IMR-90 (cell line): Measurements from ENCODE around the gene SULT1C4. TPM values are rescaled to one million over a fixed set of nuclear protein-coding genes. Genes with fewer than 3 reads are reported as not detected.

ENCODE experiments used
- ATAC-seq: fragments of 200-7000 bp; cut with Tn5 transposase; 2 replicates; pipeline ENCODE4 v1.9.1; 2020; ENCODE audit warnings: low read depth, mild to moderate bottlenecking, moderate library complexity
- BruUV-seq: library from RNA; stranded (reverse); fragments of 400-500 nt; replicated peaks from 2 replicates; lab custom pipeline; 2021; lab: Mats Ljungman, UMichigan
- CTCF ChIA-PET: fragments of 300-600 bp; formaldehyde crosslinking; extraction: SDS; loops from one replicate; lab custom pipeline; 2021; ENCODE audit warnings: antibody characterized with exemption; lab: Yijun Ruan, JAX
- POLR2A ChIA-PET: fragments of 300-600 bp; sonication (Branson Sonifier 250); formaldehyde crosslinking; loops from one replicate; lab custom pipeline; 2022; ENCODE audit warnings: antibody characterized with exemption; ENCODE audit not compliant: unreplicated experiment; lab: Charles Lee
- DNase-seq: peaks from one replicate; pipeline ENCODE4 v3.0.0; 2013
- H2AFZ ChIP-seq: replicated peaks from 2 replicates; pipeline ENCODE3; 2013; ENCODE audit warnings: low read length, mild to moderate bottlenecking; ENCODE audit not compliant: poor library complexity
- H2AK5ac ChIP-seq: 2 replicates; pipeline ENCODE4 v1.6.1; 2013; ENCODE audit warnings: low read depth, low read length, inconsistent platforms
- H2AK9ac ChIP-seq: replicated peaks from 2 replicates; pipeline ENCODE3; 2013; ENCODE audit warnings: mild to moderate bottlenecking, low read depth, low read length, moderate library complexity; ENCODE audit not compliant: poor library complexity
- H2BK120ac ChIP-seq: 2 replicates; pipeline ENCODE4 v1.6.1; 2013; ENCODE audit warnings: low read depth, low read length, inconsistent platforms
- H2BK15ac ChIP-seq: 3 replicates; pipeline ENCODE4 v1.6.1; 2013; ENCODE audit warnings: low read depth, low read length, inconsistent platforms
- H2BK20ac ChIP-seq: 2 replicates; pipeline ENCODE4 v1.6.1; 2013; ENCODE audit warnings: low read depth, mild to moderate bottlenecking, inconsistent platforms, low read length, moderate library complexity
- H2BK5ac ChIP-seq: 2 replicates; pipeline ENCODE4 v1.6.1; 2013; ENCODE audit warnings: mild to moderate bottlenecking, low read depth, low read length, inconsistent platforms; ENCODE audit not compliant: poor library complexity, severe bottlenecking
- H3K14ac ChIP-seq: replicated peaks from 2 replicates; pipeline ENCODE4 v1.6.1; 2013; ENCODE audit warnings: low read depth, low read length, inconsistent platforms
- H3K18ac ChIP-seq: 2 replicates; pipeline ENCODE4 v1.6.1; 2013; ENCODE audit warnings: low read depth, low read length, control low read depth
- H3K23ac ChIP-seq: 2 replicates; pipeline ENCODE4 v1.6.1; 2013; ENCODE audit warnings: low read depth, low read length, inconsistent platforms
- H3K27ac ChIP-seq: 2 replicates; pipeline ENCODE4 v1.5.1; 2013; ENCODE audit warnings: mild to moderate bottlenecking, control low read depth, low read length; ENCODE audit not compliant: insufficient read depth
- H3K27me3 ChIP-seq: 2 replicates; pipeline ENCODE4 v1.6.1; 2013; ENCODE audit warnings: low read length; ENCODE audit not compliant: control insufficient read depth, insufficient read depth
- H3K36me3 ChIP-seq: 2 replicates; pipeline ENCODE4 v1.6.1; 2013; ENCODE audit warnings: low read length, mixed read lengths; ENCODE audit not compliant: control insufficient read depth, insufficient read depth
- H3K4ac ChIP-seq: 2 replicates; pipeline ENCODE4 v1.6.1; 2013; ENCODE audit warnings: low read depth, low read length, inconsistent platforms
- H3K4me1 ChIP-seq: 2 replicates; pipeline ENCODE4 v1.6.1; 2013; ENCODE audit warnings: low read length, mixed read lengths; ENCODE audit not compliant: control insufficient read depth, insufficient read depth
- H3K4me2 ChIP-seq: 2 replicates; pipeline ENCODE4 v1.6.1; 2013; ENCODE audit warnings: low read depth, mild to moderate bottlenecking, control low read depth, low read length, moderate library complexity
- H3K4me3 ChIP-seq: 2 replicates; pipeline ENCODE4 v1.5.1; 2013; ENCODE audit warnings: low read depth, mild to moderate bottlenecking, control low read depth, low read length, moderate library complexity; ENCODE audit not compliant: insufficient read depth
- H3K56ac ChIP-seq: 2 replicates; pipeline ENCODE4 v1.6.1; 2013; ENCODE audit warnings: low read length, inconsistent platforms; ENCODE audit not compliant: insufficient read depth; ENCODE audit errors: extremely low read depth
- H3K79me1 ChIP-seq, 2 experiments: 2 replicates each; pipeline ENCODE4 v1.6.1; 2013; ENCODE audit warnings: low read length in 2 of 2, inconsistent platforms in 1 of 2, low read depth in 1 of 2
- H3K9ac ChIP-seq: 2 replicates; pipeline ENCODE4 v1.6.1; 2013; ENCODE audit warnings: low read depth, low read length, control low read depth
- H3K9me1 ChIP-seq: 2 replicates; pipeline ENCODE4 v1.6.1; 2013; ENCODE audit warnings: low read length, inconsistent platforms; ENCODE audit not compliant: insufficient read depth
- H3K9me3 ChIP-seq: 2 replicates; pipeline ENCODE4 v1.6.1; 2013; ENCODE audit warnings: low read length; ENCODE audit not compliant: control insufficient read depth, insufficient read depth
- H4K20me1 ChIP-seq: 2 replicates; pipeline ENCODE4 v1.6.1; 2013; ENCODE audit warnings: low read length, inconsistent platforms; ENCODE audit not compliant: insufficient read depth
- H4K5ac ChIP-seq: 2 replicates; pipeline ENCODE4 v1.6.1; 2013; ENCODE audit warnings: mild to moderate bottlenecking, low read depth, low read length, control low read depth
- H4K8ac ChIP-seq, 2 experiments: 2 replicates each; pipeline ENCODE4 v1.6.1; 2013; ENCODE audit warnings: low read depth in 2 of 2, low read length in 2 of 2, control low read depth in 1 of 2, inconsistent platforms in 1 of 2
- H4K91ac ChIP-seq: 2 replicates; pipeline ENCODE4 v1.6.1; 2013; ENCODE audit warnings: low read depth, low read length, inconsistent platforms; ENCODE audit not compliant: insufficient read depth
- BHLHE40 ChIP-seq: fragments of 150-350 bp; IDR thresholded peaks from 2 replicates; pipeline ENCODE4 v1.6.1; 2016; ENCODE audit warnings: mild to moderate bottlenecking, low read depth, low read length
- CEBPB ChIP-seq: IDR thresholded peaks from 2 replicates; pipeline ENCODE4 v1.6.1; 2012; ENCODE audit warnings: low read depth, low read length, improper control_type of control experiment
- CHD1 ChIP-seq: IDR thresholded peaks from 2 replicates; pipeline ENCODE4 v1.6.1; 2012; ENCODE audit warnings: low read depth, low read length, improper control_type of control experiment
- FOS ChIP-seq: fragments of 150-350 bp; IDR thresholded peaks from 2 replicates; pipeline ENCODE4 v1.6.1; 2016; ENCODE audit warnings: low read depth, low read length
- MAFK ChIP-seq: IDR thresholded peaks from 2 replicates; pipeline ENCODE4 v1.6.1; 2012; ENCODE audit warnings: low read depth, low read length, improper control_type of control experiment
- MAZ ChIP-seq: IDR thresholded peaks from 2 replicates; pipeline ENCODE4 v1.6.1; 2012; ENCODE audit warnings: low read depth, mild to moderate bottlenecking, low read length, improper control_type of control experiment, moderate library complexity, borderline replicate concordance
- MXI1 ChIP-seq: IDR thresholded peaks from 2 replicates; pipeline ENCODE4 v1.6.1; 2012; ENCODE audit warnings: low read depth, mild to moderate bottlenecking, low read length, moderate library complexity, borderline replicate concordance
- NFE2L2 ChIP-seq: fragments of 150-350 bp; IDR thresholded peaks from 2 replicates; pipeline ENCODE4 v1.6.1; 2016; ENCODE audit warnings: low read depth, mild to moderate bottlenecking, low read length
- POLR2A ChIP-seq: IDR thresholded peaks from 2 replicates; pipeline ENCODE4 v1.6.1; 2012; ENCODE audit warnings: mild to moderate bottlenecking, low read depth, low read length
- RAD21 ChIP-seq: IDR thresholded peaks from 2 replicates; pipeline ENCODE4 v1.6.1; 2012; ENCODE audit warnings: low read length, improper control_type of control experiment
- RCOR1 ChIP-seq: IDR thresholded peaks from 2 replicates; pipeline ENCODE4 v1.6.1; 2012; ENCODE audit warnings: mild to moderate bottlenecking, low read length, improper control_type of control experiment; ENCODE audit not compliant: insufficient replicate concordance
- RFX5 ChIP-seq: IDR thresholded peaks from 2 replicates; pipeline ENCODE4 v1.8.0; 2012; ENCODE audit warnings: low read depth, mild to moderate bottlenecking, low read length, moderate library complexity
- SMC3 ChIP-seq: fragments of 150-350 bp; IDR thresholded peaks from 2 replicates; pipeline ENCODE4 v1.6.1; 2016; ENCODE audit warnings: low read depth, mild to moderate bottlenecking, antibody characterized with exemption, low read length, moderate library complexity
- WGBS, 2 experiments: methylation state at CpG; one replicate each; pipeline versions ENCODE4 v1.1.5 to v1.1.7; 2013; ENCODE audit warnings: missing lambda C conversion rate in 2 of 2; ENCODE audit not compliant: insufficient read length in 1 of 2; ENCODE audit errors: extremely low coverage in 2 of 2; 5-methylcytosine and 5-hydroxymethylcytosine counted together
- dilution Hi-C: fragments of 300-500 bp; cut with HindIII; formaldehyde crosslinking; loops from one replicate; pipeline ENCODE4 v1.14.3; 2018; ENCODE audit warnings: low sequenced_read_pairs; ENCODE audit not compliant: unreplicated experiment
- in situ Hi-C: fragments of 300-500 bp; cut with MboI; formaldehyde crosslinking; loops from 3 replicates; pipeline ENCODE4 v1.14.3; 2019; ENCODE audit warnings: low sequenced_read_pairs, inconsistent platforms, mixed read lengths
- intact Hi-C: fragments of 100-400 bp; cut with micrococcal nuclease; formaldehyde crosslinking; loops from 2 replicates; pipeline ENCODE4 v1.10.0; 2022
- polyA plus RNA-seq, 3 experiments: library from polyadenylated mRNA; depleted of rRNA; stranded (reverse); fragments of >200 nt; gene quantifications; 2 replicates each; pipeline ENCODE4 v1.2.3, GENCODE V29; 2012; ENCODE audit warnings: low replicate concordance in 1 of 3
- total RNA-seq: library from RNA; depleted of rRNA; stranded (reverse); fragments of >200 nt; gene quantifications from 2 replicates; pipeline ENCODE4 v1.2.3, GENCODE V29; 2012
- TF ChIP-seq, protein P1 (sequence below): fragments of 150-350 bp; IDR thresholded peaks from 2 replicates; pipeline ENCODE4 v1.6.1; 2017; ENCODE audit warnings: mild to moderate bottlenecking, antibody characterized with exemption, low read length, low read depth
- TF ChIP-seq, protein P2 (sequence below): conservative IDR thresholded peaks from 2 replicates; pipeline ENCODE4 v1.5.1; 2012; ENCODE audit warnings: mild to moderate bottlenecking, low read depth, low read length, improper control_type of control experiment

Gene SULT1C4
- total and polyA plus RNA-seq, 2 of the 4 experiments (the other 2 are of a cell fraction) = 0.36 to 0.50 TPM

DNA sequence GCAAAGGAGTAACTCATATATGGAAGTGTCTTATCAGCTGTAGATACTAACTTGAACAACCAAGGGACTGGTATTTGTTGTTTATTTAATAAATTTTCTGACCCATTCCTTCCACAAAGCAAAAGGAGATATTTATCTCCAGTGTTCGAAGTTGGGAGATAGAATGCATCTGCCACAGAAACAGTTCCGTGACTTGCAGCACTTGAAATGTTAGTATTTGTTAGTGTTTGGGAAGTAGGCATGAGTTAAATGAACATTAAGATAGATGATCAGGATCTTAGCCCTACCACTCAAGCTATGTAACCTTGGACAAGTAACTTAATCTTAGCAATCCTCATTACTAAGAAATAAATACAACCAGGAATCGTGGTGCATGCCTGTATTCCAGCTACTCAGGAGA is 12.1 kb upstream of the SULT1C4 start:
- no peaks in the 10 kb centered on the region for H4K20me1 ChIP-seq
- dilution Hi-C loops = no loop called here
- peak overlapping the region; percentile 24 for H2BK5ac ChIP-seq
- H3K4me2 ChIP-seq = no peak overlapping the region
- H2BK120ac ChIP-seq = no peak overlapping the region
- no peak overlapping the region for H2AFZ ChIP-seq
- no peak overlapping the region for H4K8ac ChIP-seq
- no peaks in the 10 kb centered on the region for H3K27me3 ChIP-seq
- no peak overlapping the region for H2AK5ac ChIP-seq
- no CpG with 5 or more reads among the region's 3 CpGs for WGBS, 2 experiments
- H3K9ac ChIP-seq = no peak overlapping the region
- no peak overlapping the region for H3K56ac ChIP-seq
- H3K79me1 ChIP-seq = no peaks in the 10 kb centered on the region
- H4K91ac ChIP-seq = no peak overlapping the region
- no peak overlapping the region for H3K18ac ChIP-seq
- POLR2A ChIA-PET = no interaction called here
- no peak overlapping the region for H4K5ac ChIP-seq
- in situ Hi-C loops = no loop called here
- H2BK20ac ChIP-seq = no peak overlapping the region
- no peak overlapping the region for H3K23ac ChIP-seq
- H3K14ac ChIP-seq = no peak overlapping the region
- H3K4ac ChIP-seq = no peak overlapping the region
- TF ChIP-seq FOS (no peak), SMC3 (no peak), POLR2A (no peak), BHLHE40 (no peak), RAD21 (no peak), MAFK (no peak), RCOR1 (no peak), RFX5 (no peak), MXI1 (no peak), NFE2L2 (no peak), CHD1 (no peak), CEBPB (no peak), MAZ (no peak)
- TF ChIP-seq, protein P1, sequence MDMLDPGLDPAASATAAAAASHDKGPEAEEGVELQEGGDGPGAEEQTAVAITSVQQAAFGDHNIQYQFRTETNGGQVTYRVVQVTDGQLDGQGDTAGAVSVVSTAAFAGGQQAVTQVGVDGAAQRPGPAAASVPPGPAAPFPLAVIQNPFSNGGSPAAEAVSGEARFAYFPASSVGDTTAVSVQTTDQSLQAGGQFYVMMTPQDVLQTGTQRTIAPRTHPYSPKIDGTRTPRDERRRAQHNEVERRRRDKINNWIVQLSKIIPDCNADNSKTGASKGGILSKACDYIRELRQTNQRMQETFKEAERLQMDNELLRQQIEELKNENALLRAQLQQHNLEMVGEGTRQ = no peak
- TF ChIP-seq, protein P2, sequence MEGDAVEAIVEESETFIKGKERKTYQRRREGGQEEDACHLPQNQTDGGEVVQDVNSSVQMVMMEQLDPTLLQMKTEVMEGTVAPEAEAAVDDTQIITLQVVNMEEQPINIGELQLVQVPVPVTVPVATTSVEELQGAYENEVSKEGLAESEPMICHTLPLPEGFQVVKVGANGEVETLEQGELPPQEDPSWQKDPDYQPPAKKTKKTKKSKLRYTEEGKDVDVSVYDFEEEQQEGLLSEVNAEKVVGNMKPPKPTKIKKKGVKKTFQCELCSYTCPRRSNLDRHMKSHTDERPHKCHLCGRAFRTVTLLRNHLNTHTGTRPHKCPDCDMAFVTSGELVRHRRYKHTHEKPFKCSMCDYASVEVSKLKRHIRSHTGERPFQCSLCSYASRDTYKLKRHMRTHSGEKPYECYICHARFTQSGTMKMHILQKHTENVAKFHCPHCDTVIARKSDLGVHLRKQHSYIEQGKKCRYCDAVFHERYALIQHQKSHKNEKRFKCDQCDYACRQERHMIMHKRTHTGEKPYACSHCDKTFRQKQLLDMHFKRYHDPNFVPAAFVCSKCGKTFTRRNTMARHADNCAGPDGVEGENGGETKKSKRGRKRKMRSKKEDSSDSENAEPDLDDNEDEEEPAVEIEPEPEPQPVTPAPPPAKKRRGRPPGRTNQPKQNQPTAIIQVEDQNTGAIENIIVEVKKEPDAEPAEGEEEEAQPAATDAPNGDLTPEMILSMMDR = no peak
- no peak for DNase-seq
- CTCF ChIA-PET = no interaction called here
- H3K36me3 ChIP-seq = no peaks in the 10 kb centered on the region
- intact Hi-C loops = no loop called here
- no peak overlapping the region for H2BK15ac ChIP-seq
- no peak overlapping the region for H3K27ac ChIP-seq
- peaks cover 11% of the 10 kb centered on the region for H3K4me1 ChIP-seq
- no peak overlapping the region for H2AK9ac ChIP-seq
- no peak overlapping the region for H3K4me3 ChIP-seq
- peaks cover 4% of the 10 kb centered on the region for H3K9me3 ChIP-seq
- no TSS peak for BruUV-seq
- H3K9me1 ChIP-seq = peaks cover 7% of the 10 kb centered on the region
- no peak; the same call in 1 of the 2 replicates for ATAC-seq
